Esophagus muscularis mucosa (tissue), 4 donors: ENCODE data around the gene WNT7B.

Experiments used
- EP300 ChIP-seq: sonication (generic); formaldehyde crosslinking; IDR thresholded peaks from one replicate; pipeline ENCODE4 v1.6.1; 2017; ENCODE audit warnings: antibody characterized with exemption
- POLR2A ChIP-seq: fragments of 450-650 bp; IDR thresholded peaks from one replicate; pipeline ENCODE4 v1.6.1; 2017; ENCODE audit warnings: antibody characterized with exemption, moderate library complexity, mild to moderate bottlenecking, low read depth
- POLR2AphosphoS5 ChIP-seq, 2 donors: sonication (generic); formaldehyde crosslinking; IDR thresholded peaks; one replicate each; pipeline ENCODE4 v1.6.1; 2017; ENCODE audit warnings: antibody characterized with exemption in 2 of 2
- TF ChIP-seq, protein P1 (sequence below), 3 experiments: fragments of 200-600 bp in 2 of 3; fragments of 450-650 bp in 1 of 3; sonication (generic) in 2 of 3; IDR thresholded peaks; one replicate each; pipeline ENCODE4 v1.5.1; 2017 to 2019; ENCODE audit warnings: antibody characterized with exemption in 3 of 3, mild to moderate bottlenecking in 2 of 3, moderate library complexity in 1 of 3

DNA sequence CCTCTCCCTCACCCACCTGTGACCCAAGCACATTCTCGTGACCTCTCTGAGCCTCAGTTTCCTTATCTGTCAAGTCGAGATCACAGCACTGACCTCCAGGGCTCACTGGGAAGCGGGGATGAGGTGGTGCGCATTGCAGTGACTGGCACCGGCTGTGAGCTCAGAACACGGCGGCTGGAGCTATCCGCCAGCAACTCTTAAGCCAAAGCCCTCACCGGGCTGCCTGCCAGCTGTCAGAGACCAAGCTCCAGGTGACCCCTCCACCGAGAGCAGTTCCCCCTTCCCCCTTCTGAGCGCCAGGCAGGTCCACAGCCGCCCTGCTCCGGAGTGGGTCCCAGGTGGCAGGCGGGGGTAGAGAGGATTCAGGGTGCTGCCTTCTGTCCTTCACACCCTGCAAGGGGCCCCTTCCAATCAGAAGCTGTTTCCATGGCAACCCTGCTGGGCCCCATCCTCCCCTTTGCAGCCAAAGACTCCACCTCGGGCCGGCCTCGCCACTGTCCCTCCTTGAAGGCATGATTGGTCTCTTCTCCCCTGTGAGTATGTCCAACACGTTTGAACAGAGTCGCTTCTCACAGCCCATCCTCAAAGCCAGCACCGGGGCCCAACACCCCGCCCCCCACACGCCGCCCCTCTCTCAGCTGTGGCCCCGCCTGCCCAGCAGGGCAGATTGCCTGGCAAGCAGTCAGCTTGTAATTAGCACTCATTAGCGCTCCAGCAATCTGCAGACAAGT is 98.7 kb downstream of the WNT7B start:
- TF ChIP-seq POLR2A (no peak), POLR2AphosphoS5 (IDR thresholded peaks at IDR 0.05) (no peak), EP300 (no peak)
- TF ChIP-seq, protein P1, sequence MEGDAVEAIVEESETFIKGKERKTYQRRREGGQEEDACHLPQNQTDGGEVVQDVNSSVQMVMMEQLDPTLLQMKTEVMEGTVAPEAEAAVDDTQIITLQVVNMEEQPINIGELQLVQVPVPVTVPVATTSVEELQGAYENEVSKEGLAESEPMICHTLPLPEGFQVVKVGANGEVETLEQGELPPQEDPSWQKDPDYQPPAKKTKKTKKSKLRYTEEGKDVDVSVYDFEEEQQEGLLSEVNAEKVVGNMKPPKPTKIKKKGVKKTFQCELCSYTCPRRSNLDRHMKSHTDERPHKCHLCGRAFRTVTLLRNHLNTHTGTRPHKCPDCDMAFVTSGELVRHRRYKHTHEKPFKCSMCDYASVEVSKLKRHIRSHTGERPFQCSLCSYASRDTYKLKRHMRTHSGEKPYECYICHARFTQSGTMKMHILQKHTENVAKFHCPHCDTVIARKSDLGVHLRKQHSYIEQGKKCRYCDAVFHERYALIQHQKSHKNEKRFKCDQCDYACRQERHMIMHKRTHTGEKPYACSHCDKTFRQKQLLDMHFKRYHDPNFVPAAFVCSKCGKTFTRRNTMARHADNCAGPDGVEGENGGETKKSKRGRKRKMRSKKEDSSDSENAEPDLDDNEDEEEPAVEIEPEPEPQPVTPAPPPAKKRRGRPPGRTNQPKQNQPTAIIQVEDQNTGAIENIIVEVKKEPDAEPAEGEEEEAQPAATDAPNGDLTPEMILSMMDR (IDR thresholded peaks at IDR 0.05), result no peak
